Daoy (cell line): Measurements from ENCODE around the gene IFI27L2. TPM values are rescaled to one million over a fixed set of nuclear protein-coding genes. Genes with fewer than 3 reads are reported as not detected.

Experiments
- DNase-seq: peaks from one replicate; pipeline ENCODE4 v3.0.0-alpha.2; 2015; ENCODE audit warnings: low read depth
- total RNA-seq: library from RNA; depleted of rRNA; stranded (reverse); fragments of >200 nt; shearing (Covaris generic); gene quantifications from 2 replicates; pipeline ENCODE4 v1.2.3, GENCODE V29; 2014; rRNA removed

IFI27L2 gene
- total RNA-seq, 1 experiment from 2014 or later, result 68.5 TPM

- no peak for DNase-seq
Measured at GRCh38 chr14:94101748-94102147, 27.7 kb downstream of the IFI27L2 start.

GRCh38 chr14:94100847-94101246 lies 28.6 kb downstream of the IFI27L2 start:
- DNase-seq, result peak; percentile 69

- no peak for DNase-seq
Measured at GRCh38 chr14:94099006-94099405, 30.4 kb downstream of the IFI27L2 start.

GRCh38 chr14:94098326-94098992 lies 30.9 kb downstream of the IFI27L2 start:
- DNase-seq, result no peak

- DNase-seq, result no peak
Measured at GRCh38 chr14:94097091-94097490, 32.3 kb downstream of the IFI27L2 start.

- no peak for DNase-seq
Measured at GRCh38 chr14:94093418-94093817, 36.0 kb downstream of the IFI27L2 start.

GRCh38 chr14:94089479-94089878 lies 39.9 kb downstream of the IFI27L2 start:
- peak; percentile 39 for DNase-seq

GRCh38 chr14:94088516-94088915 lies 40.9 kb downstream of the IFI27L2 start:
- no peak for DNase-seq

- no peak for DNase-seq
Measured at GRCh38 chr14:94087891-94088290, 41.5 kb downstream of the IFI27L2 start.

GRCh38 chr14:94081386-94081820 lies 48.0 kb downstream of the IFI27L2 start:
- no peak for DNase-seq

GRCh38 chr14:94080621-94081385 lies 48.6 kb downstream of the IFI27L2 start, which contains the start of the genes DDX24 and IFI27L1:
Gene DDX24 (minus strand): TSS chr14:94081202. CDS start chr14:94079742, 1,460 bp downstream.
Gene IFI27L1 (plus strand): TSS chr14:94081310. CDS start chr14:94096938, 15,628 bp downstream.
- peak; percentile 98 for DNase-seq

- no peak for DNase-seq
Measured at GRCh38 chr14:94079891-94080620, 49.3 kb downstream of the IFI27L2 start.

GRCh38 chr14:94077823-94078222 lies 51.6 kb downstream of the IFI27L2 start:
- no peak for DNase-seq

Other genes starting within 250 kb of the IFI27L2 start
- not detected in 2 replicates for gene FAM181A, start 202.3 kb downstream of the IFI27L2 start, total RNA-seq
- gene ASB2, start 153.0 kb downstream of the IFI27L2 start, total RNA-seq, result 1.8 and 3.0 TPM in 2 replicates
- gene CCDC197, start 132.3 kb downstream of the IFI27L2 start, total RNA-seq, result not detected in 2 replicates
- gene OTUB2, start 103.3 kb downstream of the IFI27L2 start, total RNA-seq, result 2.7 and 3.1 TPM in 2 replicates
- gene DDX24, start 48.4 kb downstream of the IFI27L2 start, total RNA-seq, result 215 and 264 TPM in 2 replicates
- gene IFI27L1, start 48.3 kb downstream of the IFI27L2 start, total RNA-seq, result 15.6 and 23.6 TPM in 2 replicates
- 19.1 and 24.6 TPM in 2 replicates for gene IFI27, start 18.9 kb downstream of the IFI27L2 start, total RNA-seq
- gene PPP4R4, start 44.7 kb upstream of the IFI27L2 start, total RNA-seq, result 7.1 and 17.6 TPM in 2 replicates
- gene SERPINA10, start 163.7 kb upstream of the IFI27L2 start, total RNA-seq, result not detected in 2 replicates
- 0.91 and 4.1 TPM in 2 replicates for gene SERPINA6, start 193.7 kb upstream of the IFI27L2 start, total RNA-seq
- gene SERPINA2, start 237.1 kb upstream of the IFI27L2 start, total RNA-seq, result not detected in 2 replicates